GM12878 (cell line): Measurements from ENCODE around the gene KLHL22. TPM values are rescaled to one million over a fixed set of nuclear protein-coding genes. Genes with fewer than 3 reads are reported as not detected.

Experiments
- ATAC-seq: fragments of 200-7000 bp; cut with Tn5 transposase; 3 replicates; pipeline ENCODE4 v1.9.1; 2020; ENCODE audit warnings: mild to moderate bottlenecking, moderate library complexity
- BruUV-seq: library from RNA; stranded (reverse); fragments of 400-500 nt; replicated peaks from 2 replicates; lab custom pipeline; 2021; lab: Mats Ljungman, UMichigan
- CTCF ChIA-PET: fragments of 300-600 bp; sonication (Branson Sonifier 250); formaldehyde crosslinking; extraction: SDS; loops from one replicate; lab custom pipeline; 2021; ENCODE audit warnings: inconsistent platforms; lab: Yijun Ruan, JAX
- POLR2A ChIA-PET: fragments of 350-600 bp; formaldehyde crosslinking; extraction: SDS; loops from one replicate; lab custom pipeline; 2021; ENCODE audit warnings: inconsistent platforms; lab: Charles Lee
- RAD21 ChIA-PET: fragments of 300-600 bp; sonication (Branson Sonifier 250); formaldehyde crosslinking; loops from one replicate; lab custom pipeline; 2023; ENCODE audit warnings: antibody characterized with exemption; ENCODE audit not compliant: unreplicated experiment; lab: Charles Lee
- SMC1A ChIA-PET: fragments of 300-600 bp; sonication (Branson Sonifier 250); formaldehyde crosslinking; loops from one replicate; lab custom pipeline; 2023; ENCODE audit not compliant: unreplicated experiment, uncharacterized antibody; lab: Charles Lee
- DNase-seq: peaks from one replicate; pipeline ENCODE4 v3.0.0-alpha.2; 2011; ENCODE audit warnings: low read depth, low spot score
- FAIRE-seq: peaks from 3 replicates; lab custom pipeline; 2011; peaks lifted over from hg19 to GRCh38; lab: Jason Lieb, UNC
- H2AFZ ChIP-seq: 2 replicates; pipeline ENCODE4 v1.6.0; 2011; ENCODE audit warnings: low read depth, low read length, control low read depth; ENCODE audit not compliant: control insufficient read depth
- H3K27ac ChIP-seq: 2 replicates; pipeline ENCODE4 v1.5.1; 2011; ENCODE audit warnings: control low read depth; ENCODE audit not compliant: control insufficient read depth, insufficient read depth
- H3K27me3 ChIP-seq, 2 experiments: replicated peaks in 1 of 2; 2 replicates each; pipeline versions ENCODE4 v1.6.0 to v1.6.1; 2011; ENCODE audit warnings: low read length in 1 of 2; ENCODE audit not compliant: control insufficient read depth in 2 of 2, insufficient read depth in 2 of 2
- H3K36me3 ChIP-seq, 2 experiments: 2 replicates each; pipeline ENCODE4 v1.5.1; 2011; ENCODE audit warnings: low read length in 1 of 2; ENCODE audit not compliant: control insufficient read depth in 2 of 2, insufficient read depth in 2 of 2
- H3K4me1 ChIP-seq: 2 replicates; pipeline ENCODE4 v1.6.1; 2011; ENCODE audit warnings: mild to moderate bottlenecking, low read length, moderate library complexity, mixed read lengths; ENCODE audit not compliant: control insufficient read depth, insufficient read depth
- H3K4me2 ChIP-seq: 2 replicates; pipeline ENCODE4 v1.6.0; 2011; ENCODE audit warnings: control low read depth; ENCODE audit not compliant: control insufficient read depth, insufficient read depth
- H3K4me3 ChIP-seq: fragments of 200-600 bp; sonication (generic); 2 replicates; pipeline ENCODE4 v1.5.1; 2016
- H3K79me2 ChIP-seq: 2 replicates; pipeline ENCODE4 v1.6.0; 2011; ENCODE audit warnings: low read length; ENCODE audit not compliant: control insufficient read depth, insufficient read depth
- H3K9ac ChIP-seq: 2 replicates; pipeline ENCODE4 v1.8.0; 2011; ENCODE audit warnings: low read length, control low read depth, mixed read lengths; ENCODE audit not compliant: control insufficient read depth, insufficient read depth
- H3K9me3 ChIP-seq: replicated peaks from 3 replicates; pipeline ENCODE4 v1.5.1; 2011; ENCODE audit warnings: mild to moderate bottlenecking, low read length; ENCODE audit not compliant: control insufficient read depth, insufficient read depth
- H4K20me1 ChIP-seq: 2 replicates; pipeline ENCODE4 v1.6.0; 2011; ENCODE audit not compliant: control insufficient read depth, insufficient read depth
- CHD2 ChIP-seq: IDR thresholded peaks from 2 replicates; pipeline ENCODE4 v1.6.1; 2011; ENCODE audit warnings: low read depth, low read length, improper control_type of control experiment, borderline replicate concordance
- CTCF ChIP-seq, 3 experiments: IDR thresholded peaks in 2 of 3; conservative IDR thresholded peaks in 1 of 3; 2 replicates each; pipeline ENCODE4 v1.5.1; 2011; ENCODE audit warnings: low read depth in 3 of 3, low read length in 3 of 3, mild to moderate bottlenecking in 3 of 3, control low read depth in 2 of 3, moderate library complexity in 2 of 3, inconsistent platforms in 1 of 3, mixed read lengths in 1 of 3; ENCODE audit not compliant: control insufficient read depth in 2 of 3, insufficient read depth in 1 of 3; ENCODE audit errors: extremely low read depth in 1 of 3
- IKZF1 ChIP-seq: fragments of 450-650 bp; conservative IDR thresholded peaks from 2 replicates; pipeline ENCODE4 v1.6.1; 2017; ENCODE audit warnings: antibody characterized with exemption, mild to moderate bottlenecking
- IKZF2 ChIP-seq, 2 experiments: fragments of 450-650 bp; IDR thresholded peaks; 2 replicates each; pipeline ENCODE4 v1.6.1; 2017; ENCODE audit warnings: mild to moderate bottlenecking in 2 of 2, moderate library complexity in 2 of 2
- LARP7 ChIP-seq: fragments of 450-650 bp; IDR thresholded peaks from 2 replicates; pipeline ENCODE4 v1.6.1; 2017; ENCODE audit warnings: mild to moderate bottlenecking
- MLLT1 ChIP-seq: fragments of 450-650 bp; IDR thresholded peaks from 2 replicates; pipeline ENCODE4 v1.6.1; 2016; ENCODE audit warnings: mild to moderate bottlenecking
- PAX8 ChIP-seq: fragments of 450-650 bp; IDR thresholded peaks from 2 replicates; pipeline ENCODE4 v1.6.1; 2017; ENCODE audit warnings: mild to moderate bottlenecking, moderate library complexity
- RAD21 ChIP-seq: IDR thresholded peaks from 2 replicates; pipeline ENCODE4 v1.6.1; 2011; ENCODE audit warnings: mild to moderate bottlenecking, low read depth, low read length, moderate library complexity; ENCODE audit not compliant: insufficient read depth
- SMARCA5 ChIP-seq: fragments of 450-650 bp; IDR thresholded peaks from 2 replicates; pipeline ENCODE4 v1.6.1; 2017; ENCODE audit warnings: mild to moderate bottlenecking
- SMC3 ChIP-seq: IDR thresholded peaks from 2 replicates; pipeline ENCODE4 v1.6.1; 2011; ENCODE audit warnings: low read length, improper control_type of control experiment, borderline replicate concordance
- YY1 ChIP-seq: IDR thresholded peaks from 2 replicates; pipeline ENCODE4 v1.6.1; 2011; ENCODE audit warnings: low read depth, mild to moderate bottlenecking, low read length
- ZNF384 ChIP-seq: IDR thresholded peaks from 2 replicates; pipeline ENCODE4 v1.6.1; 2012; ENCODE audit warnings: low read depth, mild to moderate bottlenecking, low read length, improper control_type of control experiment, borderline replicate concordance
- WGBS: methylation state at CpG from one replicate; pipeline ENCODE4 v1.1.6; 2016; ENCODE audit warnings: low lambda C conversion rate; ENCODE audit not compliant: insufficient replicate concordance, insufficient coverage; ENCODE audit errors: missing lambda C conversion rate; 5-methylcytosine and 5-hydroxymethylcytosine counted together
- in situ Hi-C: fragments of 300-500 bp; cut with MboI; formaldehyde crosslinking; loops from 9 replicates; pipeline ENCODE4 v1.14.3; 2018; ENCODE audit warnings: mixed read lengths
- intact Hi-C: fragments of 100-400 bp; cut with micrococcal nuclease; formaldehyde crosslinking; loops from one replicate; pipeline ENCODE4 v1.14.2; 2022; ENCODE audit not compliant: unreplicated experiment
- polyA plus RNA-seq, 11 experiments: library from polyadenylated mRNA; depleted of rRNA in 4 of 11; unstranded in 6 of 11; stranded (reverse) in 5 of 11; fragments of >200 nt; fragmentation: Nextera tagmentation in 4 of 11; fragmentation: Illumina TruSeq in 1 of 11; extraction: Ambion mirVana in 4 of 11; extraction: Trizol in 1 of 11; gene quantifications; 1 replicate in 1 of 11; 2 replicates in 10 of 11; pipeline versions ENCODE4 v1.2.1 to v1.2.3, GENCODE V29; 2011 to 2016; ENCODE audit warnings: inconsistent platforms in 2 of 11, missing spikeins in 2 of 11, low read depth in 1 of 11
- total RNA-seq, 4 experiments: library from RNA; depleted of rRNA in 3 of 4; stranded (reverse); fragments of >200 nt in 3 of 4; fragmentation: Illumina TruSeq in 1 of 4; extraction: Trizol in 1 of 4; gene quantifications; 2 replicates each; pipeline versions ENCODE4 v1.2.1 to v1.2.3, GENCODE V29; 2013 to 2021

Gene KLHL22
- total and polyA plus RNA-seq, 10 of the 15 experiments (the other 5 are each of a cell fraction or from before 2014, with no cell fraction given) = 0.06 to 22.1 (median 14.2) TPM

DNA sequence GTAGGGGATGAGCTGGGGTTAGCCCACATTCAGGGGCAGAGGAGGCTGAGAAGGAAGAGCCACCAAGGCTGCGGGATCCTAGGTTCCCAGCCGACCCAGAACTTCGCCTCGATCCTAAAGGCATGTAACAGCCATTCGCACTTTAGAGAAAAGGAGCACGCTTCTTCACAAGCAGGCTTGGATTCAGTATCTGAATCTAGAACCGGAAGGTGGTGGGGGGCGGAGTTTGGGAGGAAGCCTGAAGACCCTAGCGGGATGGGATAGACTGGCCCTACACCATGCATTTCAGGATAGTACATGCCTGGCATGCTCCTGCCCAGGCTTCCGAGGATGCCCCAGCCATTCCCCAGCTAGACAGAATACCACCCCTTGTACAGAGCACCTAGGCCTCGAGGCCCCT is 62.4 kb downstream of the KLHL22 start:
- TF ChIP-seq ZNF384 (no peak), IKZF2 (IDR thresholded peaks at IDR 0.05) (no peak), SMARCA5 (no peak), LARP7 (no peak), PAX8 (no peak), YY1 (no peak), RAD21 (no peak), CHD2 (no peak), MLLT1 (no peak), IKZF1 (no peak), SMC3 (no peak), CTCF (IDR thresholded peaks at IDR 0.05 in 2 of 3, conservative IDR thresholded peaks at IDR 0.05 in 1 of 3; ENCODE audit: control insufficient read depth in 2 of 3, extremely low read depth in 1 of 3, insufficient read depth in 1 of 3, low read depth in 3 of 3, low read length in 3 of 3) (no peak)
- BruUV-seq = no TSS peak
- FAIRE-seq (no peak), ATAC-seq (no peak), DNase-seq (no peak)
- Histone ChIP-seq H3K79me2 (no peaks in the 10 kb centered on the region), H3K27me3 (peaks cover 12 to 23% of the 10 kb centered on the region in 2 experiments), H3K27ac (no peak overlapping the region), H4K20me1 (no peaks in the 10 kb centered on the region; the same call in 1 of the 2 replicates), H3K9ac (no peak overlapping the region), H3K4me1 (peaks cover 8% of the 10 kb centered on the region), H3K4me2 (no peak overlapping the region), H2AFZ (no peak overlapping the region), H3K36me3 (no peaks in the 10 kb centered on the region), H3K9me3 (no peaks in the 10 kb centered on the region), H3K4me3 (no peak overlapping the region)
- CTCF ChIA-PET = no interaction called here
- RAD21 ChIA-PET = no interaction called here
- intact Hi-C loops (no loop called here), in situ Hi-C loops (no loop called here)
- POLR2A ChIA-PET = no interaction called here
- 78% methylated on average over 11 of the region's 11 CpGs for WGBS
- SMC1A ChIA-PET = no interaction called here
